ENCODE measurements around the gene HPSE2. TPM values are rescaled to one million over a fixed set of nuclear protein-coding genes. Genes with fewer than 3 reads are reported as not detected.

Gene HPSE2
- total RNA-seq, 2 donors from 2014 or later, result 1.0 to 1.8 TPM

GRCh38 chr10:98416606-98417388 is 818.9 kb downstream of the HPSE2 start:
- Histone ChIP-seq H3K4me3 (no peak overlapping the region), H3K9ac (ENCODE audit: low read depth in 2 of 2, low read length in 2 of 2) (no peak overlapping the region), H3K4me1 (peaks cover 4% of the 10 kb centered on the region), H3K36me3 (peaks cover 13% of the 10 kb centered on the region), H3K27ac (no peak overlapping the region), H3K27me3 (no peaks in the 10 kb centered on the region), H3K9me3 (no peaks in the 10 kb centered on the region)
- TF ChIP-seq CTCF (IDR thresholded peaks at IDR 0.05), result no peak
- DNase-seq, result no peak
- intact Hi-C loops (cut with DNase I), result no loop called here

GRCh38 chr10:98415731-98416119 is 819.9 kb downstream of the HPSE2 start:
- no peak for DNase-seq
- Histone ChIP-seq H3K36me3 (peaks cover 13% of the 10 kb centered on the region), H3K27ac (no peak overlapping the region), H3K9ac (ENCODE audit: low read depth in 2 of 2, low read length in 2 of 2) (peak overlapping the region in 1 of 2 donors; percentile 41), H3K9me3 (no peaks in the 10 kb centered on the region), H3K4me3 (no peak overlapping the region), H3K4me1 (peaks cover 4% of the 10 kb centered on the region), H3K27me3 (no peaks in the 10 kb centered on the region)
- TF ChIP-seq CTCF (IDR thresholded peaks at IDR 0.05), result no peak
- intact Hi-C loops (cut with DNase I), result no loop called here

GRCh38 chr10:98414932-98415730 is 820.5 kb downstream of the HPSE2 start, which contains the start of gene PYROXD2:
Gene PYROXD2, minus strand, starts transcription at chr10:98415182. Its CDS starts 47 bp downstream, at chr10:98415135.
- no peak for TF ChIP-seq CTCF (IDR thresholded peaks at IDR 0.05)

GRCh38 chr10:98414578-98414931 is 821.1 kb downstream of the HPSE2 start:
- Histone ChIP-seq H3K27me3 (no peaks in the 10 kb centered on the region), H3K4me1 (peaks cover 4% of the 10 kb centered on the region), H3K4me3 (peak overlapping the region; percentile 47), H3K36me3 (peaks cover 9% of the 10 kb centered on the region), H3K9me3 (no peaks in the 10 kb centered on the region), H3K9ac (ENCODE audit: low read depth in 2 of 2, low read length in 2 of 2) (peak overlapping the region; percentile 62 to 80), H3K27ac (peak overlapping the region; percentile 64)
- intact Hi-C loops (cut with DNase I), result no loop called here
- DNase-seq, result no peak
- no peak for TF ChIP-seq CTCF (IDR thresholded peaks at IDR 0.05)

More at GRCh38 chr10:98414932-98415730, 820.5 kb downstream of the HPSE2 start, which contains the start of gene PYROXD2:
- intact Hi-C loops (cut with DNase I), result no loop called here
- H3K9me3 ChIP-seq, result no peaks in the 10 kb centered on the region
- peak; percentile 92 for DNase-seq
- H3K4me3 ChIP-seq, result peak within 1 kb of the TSS; percentile 47
- peak within 1 kb of the TSS; percentile 64 for H3K27ac ChIP-seq
- no peaks in the 10 kb centered on the region for H3K27me3 ChIP-seq
- peaks cover 4% of the 10 kb centered on the region for H3K4me1 ChIP-seq
- H3K36me3 ChIP-seq, result peaks cover 13% of the 10 kb centered on the region
- H3K9ac ChIP-seq (ENCODE audit: low read depth in 2 of 2, low read length in 2 of 2), result peak within 1 kb of the TSS; percentile 62 to 80

GRCh38 chr10:98411768-98412167 is 823.9 kb downstream of the HPSE2 start:
- Histone ChIP-seq H3K27ac (no peak overlapping the region), H3K4me3 (no peak overlapping the region), H3K4me1 (peaks cover 4% of the 10 kb centered on the region), H3K27me3 (no peaks in the 10 kb centered on the region), H3K9me3 (no peaks in the 10 kb centered on the region), H3K36me3 (no peaks in the 10 kb centered on the region), H3K9ac (ENCODE audit: low read depth in 2 of 2, low read length in 2 of 2) (no peak overlapping the region)
- intact Hi-C loops (cut with DNase I), result no loop called here
- DNase-seq, result no peak
- no peak for TF ChIP-seq CTCF (IDR thresholded peaks at IDR 0.05)

Data from colonic mucosa (tissue), 4 donors.